ENCODE data around the gene RNF115.

Gene RNF115

GRCh38 chr1:145701306-145701862 is 122.5 kb downstream of the RNF115 start:
- DNase-seq (ENCODE audit: low read depth), result peak; percentile 54

- DNase-seq (ENCODE audit: low read depth), result no peak
Measured at GRCh38 chr1:145696630-145696960, 127.3 kb downstream of the RNF115 start.

- no peak for DNase-seq (ENCODE audit: low read depth)
Measured at GRCh38 chr1:145695821-145696629, 127.9 kb downstream of the RNF115 start.

- DNase-seq (ENCODE audit: low read depth), result no peak
Measured at GRCh38 chr1:145692785-145693443, 131.0 kb downstream of the RNF115 start.

GRCh38 chr1:145690587-145691558 is 133.0 kb downstream of the RNF115 start:
- DNase-seq (ENCODE audit: low read depth), result peak; percentile 90

- no peak for DNase-seq (ENCODE audit: low read depth)
Measured at GRCh38 chr1:145689922-145690321, 134.0 kb downstream of the RNF115 start.

GRCh38 chr1:145688924-145689323 is 135.0 kb downstream of the RNF115 start:
- no peak for DNase-seq (ENCODE audit: low read depth)
